GM06990 (cell line): ENCODE measurements around the gene NOL4L.

Experiments used
- DNase-seq: peaks from one replicate; pipeline ENCODE4 v3.0.0-alpha.2; 2011; ENCODE audit not compliant: insufficient read length; ENCODE audit errors: extremely low read depth
- H3K27me3 ChIP-seq: replicated peaks from 2 replicates; pipeline ENCODE4 v1.6.0; 2011; ENCODE audit warnings: low read length; ENCODE audit not compliant: control insufficient read depth, insufficient read depth
- H3K36me3 ChIP-seq: 2 replicates; pipeline ENCODE4 v1.5.1; 2011; ENCODE audit warnings: low read length; ENCODE audit not compliant: control insufficient read depth, insufficient read depth
- H3K4me3 ChIP-seq: replicated peaks from 2 replicates; pipeline ENCODE4 v1.5.1; 2011; ENCODE audit warnings: low read depth, mild to moderate bottlenecking, control low read depth, low read length
- CTCF ChIP-seq: IDR thresholded peaks from 2 replicates; pipeline ENCODE4 v1.5.1; 2011; ENCODE audit warnings: low read length, control low read depth, mild to moderate bottlenecking, inconsistent platforms; ENCODE audit not compliant: insufficient read depth, poor library complexity, severe bottlenecking

Gene NOL4L

DNA sequence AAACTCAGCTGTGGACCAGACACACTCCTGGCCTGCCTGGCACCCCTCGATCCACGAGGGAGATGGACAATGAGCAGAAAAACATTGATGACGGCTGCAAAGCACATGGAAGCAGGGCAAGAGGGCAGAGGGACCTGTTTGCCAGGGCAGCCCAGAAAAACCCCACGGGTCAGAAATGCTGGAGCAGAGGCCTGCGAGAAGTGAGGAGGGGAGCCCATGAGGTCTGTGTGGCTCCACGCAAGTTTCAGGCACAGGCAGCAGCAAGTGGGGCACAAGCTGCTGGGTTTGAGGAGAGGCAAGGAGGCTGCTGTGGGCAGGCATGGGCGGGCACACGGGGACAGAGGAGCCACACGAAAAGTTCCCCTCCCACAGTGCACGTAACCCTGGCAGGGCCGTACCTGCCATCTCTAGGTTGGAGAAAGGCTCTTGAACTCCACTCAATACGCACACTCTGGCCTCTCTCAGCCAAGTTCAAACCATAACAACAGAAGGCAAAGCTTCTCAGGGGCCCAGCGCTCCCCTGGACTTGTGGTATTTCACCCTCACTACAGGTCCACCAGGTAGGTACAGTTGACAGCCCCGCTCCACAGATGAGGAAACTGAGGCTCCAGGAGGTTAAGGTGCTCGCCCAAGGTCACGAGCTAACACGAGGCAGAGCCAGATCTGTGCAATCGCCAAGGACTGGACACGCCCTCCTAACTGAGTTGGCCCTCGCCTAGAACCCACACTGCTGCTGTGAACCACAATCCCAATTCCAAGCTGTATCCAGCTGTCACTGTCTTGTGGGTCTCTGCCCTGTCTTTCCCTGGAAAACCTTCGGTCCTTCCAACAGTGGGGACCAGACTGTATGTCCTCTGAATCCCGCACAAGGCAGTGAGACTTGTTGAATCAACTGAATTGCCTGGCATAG lies 108.2 kb downstream of the NOL4L start:
- no peak for TF ChIP-seq CTCF
- no peaks in the 10 kb centered on the region for H3K27me3 ChIP-seq
- H3K36me3 ChIP-seq = peaks cover 8% of the 10 kb centered on the region
- no peak for DNase-seq
- no peak overlapping the region for H3K4me3 ChIP-seq

- Histone ChIP-seq H3K4me3 (no peak overlapping the region), H3K27me3 (no peaks in the 10 kb centered on the region), H3K36me3 (peaks cover 8% of the 10 kb centered on the region)
- peak; percentile 56 for DNase-seq
- TF ChIP-seq CTCF = no peak
Observed at GRCh38 chr20:32474967-32475811, 109.9 kb downstream of the NOL4L start.

DNA sequence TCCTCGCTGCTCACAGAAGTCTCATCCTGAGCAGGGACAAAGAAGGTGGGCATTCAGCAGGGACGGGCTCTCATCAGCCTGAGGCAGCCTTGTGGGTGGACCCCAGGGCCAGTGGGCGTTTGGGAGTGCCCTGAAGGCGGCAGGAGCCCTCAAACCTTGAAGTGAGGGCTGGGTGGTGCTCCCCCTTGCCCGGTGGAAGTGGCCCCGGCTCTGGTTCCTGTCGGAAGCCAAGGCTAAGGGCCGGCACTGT lies 110.5 kb downstream of the NOL4L start:
- H3K36me3 ChIP-seq = peaks cover 8% of the 10 kb centered on the region
- no peak for TF ChIP-seq CTCF
- no peak for DNase-seq
- no peaks in the 10 kb centered on the region for H3K27me3 ChIP-seq
- no peak overlapping the region for H3K4me3 ChIP-seq

GRCh38 chr20:32474009-32474716 lies 111.0 kb downstream of the NOL4L start:
- Histone ChIP-seq H3K4me3 (no peak overlapping the region), H3K27me3 (no peaks in the 10 kb centered on the region), H3K36me3 (peaks cover 8% of the 10 kb centered on the region)
- no peak for DNase-seq
- TF ChIP-seq CTCF = no peak

- Histone ChIP-seq H3K36me3 (peaks cover 8% of the 10 kb centered on the region), H3K4me3 (no peak overlapping the region), H3K27me3 (no peaks in the 10 kb centered on the region)
- no peak for TF ChIP-seq CTCF
- no peak for DNase-seq
Observed at GRCh38 chr20:32473231-32474008, 111.7 kb downstream of the NOL4L start.
